SKM-1 (cell line): ENCODE data around the gene RBM18.

Experiments used
- DNase-seq: peaks from one replicate; lab custom pipeline; 2025; ENCODE audit not compliant: unreplicated experiment; lab: John Stamatoyannopoulos, UW

Gene RBM18

GRCh38 chr9:122223435-122223834 lies 41.2 kb downstream of the RBM18 start:
- DNase-seq = no peak

GRCh38 chr9:122222791-122223190 lies 41.8 kb downstream of the RBM18 start:
- no peak for DNase-seq

DNA sequence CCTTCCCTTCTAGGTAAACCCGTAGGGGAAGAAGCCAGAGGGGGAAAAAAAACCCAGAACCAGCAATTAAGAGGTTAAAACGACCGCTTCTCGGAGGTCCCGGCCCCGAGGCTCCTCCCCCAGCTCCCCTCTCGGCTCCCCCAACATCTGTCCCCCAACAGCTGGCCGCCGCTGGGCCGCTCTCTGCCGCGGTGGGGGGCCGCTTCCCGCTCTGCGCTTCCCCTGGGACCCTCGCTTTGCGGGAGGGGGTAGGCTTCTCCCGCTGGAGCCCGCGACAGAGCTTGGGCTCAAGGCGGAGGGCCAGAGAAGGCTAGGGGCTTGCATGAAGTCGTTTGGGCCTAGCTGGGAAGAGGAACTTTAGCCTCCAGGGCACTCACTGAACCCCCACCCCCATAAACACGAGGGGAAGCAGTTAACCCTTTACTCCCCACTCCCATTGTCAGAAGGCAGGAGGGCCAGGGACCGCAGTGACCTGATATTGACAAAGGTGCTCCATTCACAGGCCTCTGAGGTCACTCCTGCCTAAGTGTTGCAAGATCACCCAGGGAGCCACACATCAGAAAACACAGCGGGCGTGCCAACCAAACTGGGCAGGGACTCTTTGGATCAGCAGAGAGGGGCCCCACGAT lies 43.3 kb downstream of the RBM18 start:
- DNase-seq = no peak

GRCh38 chr9:122220673-122221182 lies 43.9 kb downstream of the RBM18 start:
- no peak for DNase-seq

DNA sequence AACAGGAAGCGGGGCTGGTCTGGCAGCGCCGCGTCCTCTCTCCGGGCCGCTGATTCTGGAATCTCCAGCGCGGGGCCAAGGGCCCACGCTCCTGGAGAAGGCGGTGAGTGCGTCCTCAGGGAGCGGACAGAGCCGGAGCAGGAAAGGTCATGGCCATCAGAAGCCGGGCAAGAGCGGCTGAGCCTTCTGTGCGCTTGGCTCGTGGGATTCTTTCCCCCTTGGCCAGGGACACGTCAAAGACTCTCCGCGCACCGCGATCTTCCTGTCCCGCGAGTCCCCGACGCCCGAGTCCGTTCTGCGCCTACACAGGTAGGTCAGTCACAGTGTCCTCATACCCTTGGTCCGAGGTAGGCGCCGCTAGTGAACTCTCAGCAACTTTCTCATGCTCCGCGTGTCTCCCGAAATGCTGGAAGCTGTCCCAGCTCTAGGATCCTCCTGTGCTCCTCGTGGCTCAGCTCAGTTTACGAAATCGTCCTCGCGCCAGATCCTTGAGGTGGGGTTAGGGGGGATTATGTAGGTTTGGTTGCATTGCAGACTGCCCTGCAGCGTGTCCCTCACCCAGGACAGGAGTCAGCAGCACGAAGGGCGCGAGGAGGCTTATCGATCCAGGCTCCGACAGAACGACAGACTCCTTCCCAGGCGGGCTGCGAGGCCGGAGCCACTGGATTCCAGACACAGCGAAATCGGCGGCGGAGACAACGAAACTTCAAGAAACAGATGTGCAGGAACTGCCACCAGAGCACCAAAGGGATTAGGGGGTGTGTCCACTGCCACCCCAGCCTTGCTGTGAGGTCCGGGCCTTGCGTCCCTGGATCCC lies 44.6 kb downstream of the RBM18 start:
- no peak for DNase-seq

DNA sequence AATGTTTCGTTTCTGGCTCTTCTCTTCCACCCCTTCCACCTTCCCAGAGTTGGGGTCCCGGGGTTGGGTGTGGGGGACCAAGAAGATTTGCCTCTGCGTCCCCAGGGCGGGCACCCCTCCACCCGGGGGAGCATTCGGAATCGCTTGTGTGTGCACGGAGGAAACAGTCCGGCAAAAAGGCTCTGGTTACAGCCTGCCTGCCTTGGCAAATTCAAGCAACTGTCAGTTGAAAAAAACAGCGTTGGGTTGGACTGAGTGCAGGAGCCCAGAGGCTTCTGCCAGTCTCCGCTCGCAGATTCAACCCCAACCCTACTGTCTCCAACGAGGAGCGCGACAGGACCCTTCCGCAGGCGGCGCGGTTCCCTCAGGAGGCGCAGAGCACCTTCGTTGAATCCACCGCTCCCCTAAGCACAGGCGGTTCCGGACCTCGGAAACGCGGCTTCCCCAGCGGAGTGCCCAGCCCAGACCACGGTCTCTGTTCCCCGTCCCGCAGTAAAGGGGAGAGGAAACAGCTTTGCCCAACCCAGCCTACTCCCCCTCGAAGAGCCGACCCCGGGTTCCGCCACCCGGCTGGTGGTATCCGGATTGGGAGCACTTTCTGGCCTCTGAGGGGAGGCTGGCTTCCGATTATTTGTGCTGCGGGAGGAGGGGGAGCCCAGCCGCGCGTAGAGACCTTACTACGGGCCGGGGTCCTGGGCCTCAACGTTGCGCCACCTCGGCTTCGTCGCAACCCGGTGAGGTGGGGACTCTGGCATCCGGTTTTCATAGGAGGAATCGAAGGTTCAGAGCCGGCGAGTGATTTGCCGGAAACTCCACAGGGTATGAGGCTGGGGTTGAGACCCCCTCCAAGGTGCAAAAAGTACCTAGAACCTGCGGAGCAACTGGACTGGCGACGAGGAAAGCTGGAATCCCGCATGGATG lies 45.4 kb downstream of the RBM18 start:
- DNase-seq = no peak

DNA sequence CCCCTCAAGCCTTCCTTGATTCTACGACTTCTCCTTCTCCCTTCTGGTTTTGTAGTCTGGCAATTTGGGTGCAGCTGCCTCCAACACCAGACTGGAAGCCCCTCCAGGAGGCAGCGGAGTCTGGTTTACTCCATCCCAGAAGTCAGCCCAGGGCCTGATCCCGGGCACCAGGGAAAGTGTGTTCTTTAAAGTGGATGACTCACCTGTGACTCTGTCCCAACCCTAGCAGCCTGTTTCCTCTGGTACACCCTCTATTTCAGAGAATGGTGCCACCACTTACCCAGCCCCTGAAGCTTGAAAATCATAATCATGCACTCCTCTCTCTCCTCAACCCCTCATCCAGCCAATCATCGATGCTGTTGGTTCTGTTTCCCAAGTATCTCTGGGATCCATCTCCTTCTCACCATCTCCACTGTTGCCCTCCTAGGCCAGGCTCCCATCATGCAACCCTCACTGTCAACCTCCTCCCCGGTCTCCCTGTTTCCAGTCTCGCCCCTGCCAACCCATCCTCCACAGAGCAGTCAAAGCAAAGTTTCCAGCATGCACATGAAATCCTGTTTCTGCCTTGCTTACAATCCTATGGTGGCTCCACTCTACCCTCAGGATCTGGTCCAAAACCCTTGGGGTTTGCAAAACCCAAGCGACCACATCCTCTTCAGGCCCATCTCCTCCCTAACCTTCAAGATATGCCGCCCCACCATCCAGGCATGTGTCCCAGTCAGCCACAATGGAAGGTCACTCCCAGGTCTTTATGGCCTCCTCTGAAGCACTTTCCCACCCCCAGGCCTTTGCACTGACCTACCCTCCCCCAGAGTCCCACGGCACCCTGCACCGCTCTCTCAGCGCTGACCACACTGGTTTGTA lies 46.3 kb downstream of the RBM18 start:
- no peak for DNase-seq

DNA sequence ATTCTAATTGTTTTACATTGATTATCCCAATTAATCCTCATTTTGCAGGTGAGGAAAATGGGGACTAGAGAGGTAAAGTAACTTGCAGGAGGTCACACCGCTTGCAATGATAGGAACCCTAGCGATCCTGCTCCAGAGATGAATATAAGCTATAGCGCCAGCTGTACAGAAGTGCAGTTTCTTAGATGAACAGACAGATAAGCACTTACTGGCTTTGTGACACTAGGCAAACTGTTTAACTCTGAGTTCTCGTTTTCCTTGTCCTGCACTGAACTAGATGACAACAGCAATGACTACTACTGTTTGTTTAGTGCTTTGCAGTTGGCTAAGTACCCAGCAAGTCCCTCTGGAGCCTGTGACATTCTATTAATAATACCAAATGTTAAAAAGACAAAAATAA lies 47.0 kb downstream of the RBM18 start:
- no peak for DNase-seq

GRCh38 chr9:122216798-122217418 lies 47.7 kb downstream of the RBM18 start:
- no peak for DNase-seq

GRCh38 chr9:122216138-122216797 lies 48.4 kb downstream of the RBM18 start:
- DNase-seq = no peak

GRCh38 chr9:122215663-122216062 lies 49.0 kb downstream of the RBM18 start:
- no peak for DNase-seq

DNA sequence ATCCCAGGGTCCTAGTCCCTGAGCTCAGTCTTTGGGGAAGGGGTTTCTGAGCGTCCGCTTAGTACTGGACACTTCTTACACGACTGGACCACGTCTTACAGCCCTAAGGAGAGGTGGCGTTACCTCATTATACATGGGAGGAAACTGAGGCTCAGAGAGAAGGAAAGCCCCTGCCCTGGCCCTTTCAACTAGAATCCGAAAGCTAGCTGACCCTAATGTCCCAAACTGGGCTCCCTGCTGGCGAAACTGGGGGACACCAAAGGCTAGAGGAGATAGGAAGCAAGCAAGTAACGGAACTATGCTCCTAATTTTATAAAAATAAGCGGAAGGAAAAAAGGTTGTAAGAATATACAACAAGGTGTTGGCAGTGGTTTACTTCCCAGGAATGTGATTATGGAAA lies 50.1 kb downstream of the RBM18 start:
- DNase-seq = no peak

GRCh38 chr9:122213589-122214413 lies 50.8 kb downstream of the RBM18 start:
- no peak for DNase-seq

DNA sequence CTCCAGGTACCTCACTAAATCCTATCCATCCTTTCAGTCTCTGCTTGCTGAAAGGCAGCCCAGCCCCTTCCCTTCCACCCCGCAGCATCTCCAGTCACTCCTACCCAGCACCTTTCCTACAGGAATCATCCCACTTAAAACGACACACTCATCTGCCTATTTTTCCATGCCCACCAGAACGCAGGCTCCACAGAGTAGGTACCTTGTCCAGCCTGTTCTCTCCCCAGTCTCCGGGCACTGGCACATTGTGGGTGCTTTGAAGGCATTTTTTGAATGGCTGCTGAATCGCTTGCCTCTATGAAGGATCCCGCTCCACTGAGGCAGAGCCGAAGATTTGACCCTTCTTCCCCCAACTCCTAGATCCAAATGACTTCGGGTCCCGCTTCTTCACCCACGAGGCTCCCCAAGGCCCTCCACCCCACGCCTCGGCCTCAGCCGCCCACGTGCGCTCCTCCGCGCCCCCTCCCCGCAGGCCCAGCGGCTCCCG lies 51.5 kb downstream of the RBM18 start:
- DNase-seq = no peak

DNA sequence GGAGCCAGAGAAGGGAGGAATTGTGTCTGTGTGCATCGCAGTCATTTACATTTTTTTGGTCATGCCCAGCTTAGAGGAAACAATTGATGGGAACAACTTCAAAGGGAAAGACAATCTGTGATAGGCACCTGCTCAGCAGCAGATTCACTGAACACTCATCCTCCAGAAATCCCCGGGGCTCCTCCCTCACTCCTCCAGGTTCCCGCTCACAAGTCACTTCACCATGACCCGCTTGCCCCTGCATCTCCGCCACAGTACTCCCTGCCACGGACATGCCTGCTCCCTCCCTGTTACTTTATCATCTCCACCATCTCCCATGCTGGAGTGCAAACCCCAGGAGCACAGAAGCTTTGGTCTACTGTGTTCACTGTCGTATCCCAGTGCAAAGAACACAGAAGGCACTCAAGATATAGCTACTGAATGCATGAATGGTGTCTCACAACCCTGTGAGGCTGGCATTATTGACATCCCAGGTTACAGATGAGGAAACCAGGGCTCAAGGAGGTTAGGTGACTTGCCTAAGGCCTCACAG lies 52.1 kb downstream of the RBM18 start:
- no peak for DNase-seq

DNA sequence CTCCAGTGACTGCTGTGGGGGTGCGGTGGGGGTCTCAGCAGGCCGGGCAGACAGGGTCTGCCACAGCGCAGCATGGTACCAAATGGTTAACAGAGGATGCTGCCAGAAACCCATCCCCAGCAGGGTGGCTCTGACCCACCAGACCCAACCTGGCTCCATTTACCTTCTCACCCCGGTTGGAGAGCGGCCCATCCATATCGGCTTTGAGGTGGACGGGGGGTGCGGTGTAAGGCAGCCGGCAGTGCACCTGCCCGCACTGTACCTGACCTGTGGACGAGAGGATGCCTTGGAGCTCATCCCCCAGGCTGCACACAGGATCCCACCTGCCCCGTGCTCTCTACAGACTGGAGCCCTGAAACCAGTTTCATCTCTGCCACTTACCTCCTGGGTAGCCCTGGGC lies 55.2 kb downstream of the RBM18 start:
- DNase-seq = no peak

DNA sequence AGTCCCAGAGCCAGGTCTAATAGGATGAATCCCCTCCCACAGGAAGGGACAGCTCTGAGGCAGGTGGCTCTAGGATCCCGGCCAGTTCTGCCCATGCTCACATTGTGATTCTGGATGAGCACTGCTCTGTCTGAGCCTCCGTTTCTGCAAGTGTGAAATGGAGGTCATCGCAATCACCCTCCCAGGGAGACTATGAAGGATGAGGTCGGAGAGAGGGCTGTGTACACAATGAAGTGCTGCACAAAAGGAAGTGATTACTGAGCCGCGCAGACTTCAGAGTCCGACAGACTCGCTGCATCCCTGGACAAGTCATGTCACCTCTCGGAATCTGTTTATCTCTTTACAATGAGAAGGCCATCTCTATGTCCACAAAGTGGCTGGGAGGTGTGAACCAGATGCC lies 57.5 kb downstream of the RBM18 start:
- DNase-seq = no peak
